ENCODE measurements around the gene LRTM2. TPM values are rescaled to one million over a fixed set of nuclear protein-coding genes. Genes with fewer than 3 reads are reported as not detected.

Gene LRTM2
- total RNA-seq, 4 donors from 2014 or later: not detected

DNA sequence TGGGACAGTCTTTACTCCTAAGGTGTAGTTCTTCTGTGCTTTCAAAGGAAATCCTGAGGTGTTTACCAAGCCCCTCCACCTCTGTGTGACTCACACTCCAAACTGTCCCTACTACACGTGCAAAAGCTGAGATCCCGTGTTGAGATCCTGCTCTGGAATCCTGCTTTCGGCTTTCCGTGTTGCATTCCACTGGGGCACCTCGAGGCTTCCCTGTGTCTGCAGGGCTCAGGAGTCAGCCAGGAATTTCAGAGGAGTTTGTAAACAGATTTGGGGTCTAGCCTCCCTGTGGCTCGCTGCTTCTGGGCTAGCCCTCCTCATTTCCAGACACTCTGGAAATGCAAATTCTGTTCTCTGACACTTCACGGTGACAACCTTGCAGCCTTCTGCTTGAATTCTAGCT is 49.7 kb downstream of the LRTM2 start:
- no peaks in the 10 kb centered on the region for H3K9me3 ChIP-seq
- peaks cover 0 to 28% (median 0%) of the 10 kb centered on the region in 4 donors for H3K27me3 ChIP-seq
- H3K27ac ChIP-seq: no peak overlapping the region
- WGBS, 2 donors: 53 to 71% methylated on average over 6 to 7 of the region's 7 CpGs
- H3K36me3 ChIP-seq: no peaks in the 10 kb centered on the region
- TF ChIP-seq CTCF (IDR thresholded peaks at IDR 0.05) (no peak), POLR2A (IDR thresholded peaks at IDR 0.05) (no peak)
- no peak overlapping the region for H3K4me3 ChIP-seq
- intact Hi-C loops (cut with DNase I): no loop called here
- DNase-seq: no peak
- no peaks in the 10 kb centered on the region for H3K4me1 ChIP-seq

- H3K9me3 ChIP-seq: no peaks in the 10 kb centered on the region
- peaks cover 0 to 20% (median 0%) of the 10 kb centered on the region in 4 donors for H3K27me3 ChIP-seq
- 78 to 89% methylated on average over 20 to 24 of the region's 24 CpGs for WGBS, 2 donors
- intact Hi-C loops (cut with DNase I): no loop called here
- no peak overlapping the region for H3K4me3 ChIP-seq
- H3K27ac ChIP-seq: no peak overlapping the region
- DNase-seq: no peak
- TF ChIP-seq CTCF (IDR thresholded peaks at IDR 0.05) (no peak), POLR2A (IDR thresholded peaks at IDR 0.05) (no peak)
- H3K4me1 ChIP-seq: no peaks in the 10 kb centered on the region
- H3K36me3 ChIP-seq: no peaks in the 10 kb centered on the region
Measured at GRCh38 chr12:1870998-1871917, 50.9 kb downstream of the LRTM2 start.

DNA sequence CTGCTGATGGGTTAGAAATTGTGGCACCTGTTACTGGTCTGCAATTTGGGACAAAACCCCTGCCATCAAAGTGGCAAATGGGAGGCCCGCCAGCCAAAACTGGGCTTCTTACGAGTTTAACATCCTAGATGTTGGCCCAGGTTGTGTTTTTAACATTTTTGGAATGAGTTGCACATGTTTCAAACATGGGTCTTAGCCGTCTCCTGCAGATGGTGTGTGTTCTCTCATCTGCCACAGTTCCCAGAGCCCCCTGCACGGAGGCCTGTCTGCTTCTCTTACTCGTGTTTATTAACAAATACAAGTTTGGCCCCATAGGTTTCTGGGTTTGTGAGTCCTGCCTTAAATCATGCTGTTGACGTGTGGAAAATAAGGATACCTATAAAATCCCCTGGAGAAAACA is 51.6 kb downstream of the LRTM2 start:
- no peaks in the 10 kb centered on the region for H3K36me3 ChIP-seq
- no peaks in the 10 kb centered on the region for H3K9me3 ChIP-seq
- no peak overlapping the region for H3K4me3 ChIP-seq
- no peaks in the 10 kb centered on the region for H3K4me1 ChIP-seq
- TF ChIP-seq CTCF (IDR thresholded peaks at IDR 0.05) (no peak), POLR2A (IDR thresholded peaks at IDR 0.05) (no peak)
- intact Hi-C loops (cut with DNase I): no loop called here
- no peak for DNase-seq
- no peak overlapping the region for H3K27ac ChIP-seq
- H3K27me3 ChIP-seq: peaks cover 0 to 17% (median 0%) of the 10 kb centered on the region in 4 donors
- 71 to 78% methylated on average over 5 to 6 of the region's 6 CpGs for WGBS, 2 donors

- 77 to 93% methylated on average over 3 to 7 of the region's 7 CpGs for WGBS, 2 donors
- intact Hi-C loops (cut with DNase I): no loop called here
- Histone ChIP-seq H3K36me3 (no peaks in the 10 kb centered on the region), H3K4me3 (no peak overlapping the region), H3K9me3 (no peaks in the 10 kb centered on the region), H3K27me3 (peaks cover 0 to 17% (median 0%) of the 10 kb centered on the region in 4 donors), H3K27ac (no peak overlapping the region), H3K4me1 (no peaks in the 10 kb centered on the region)
- TF ChIP-seq POLR2A (IDR thresholded peaks at IDR 0.05) (no peak), CTCF (IDR thresholded peaks at IDR 0.05) (no peak)
- DNase-seq: no peak
Measured at GRCh38 chr12:1872448-1872847, 52.1 kb downstream of the LRTM2 start.
